ENCODE results near the gene GGCX. TPM values are rescaled to one million over a fixed set of nuclear protein-coding genes. Genes with fewer than 3 reads are reported as not detected.

GGCX gene
- total RNA-seq, result 10 to 100 TPM; 26.4 to 39.1 (median 31.7) TPM
- long read RNA-seq, donor 1, full-length matches to known transcripts, result 11 of 17 reads
- long read RNA-seq, donor 1, partial matches to known transcripts, result 3 of 17 reads
- long read RNA-seq, donor 1, other reads (novel, unspliced or antisense), result 3 of 17 reads
- long read RNA-seq, donor 2, full-length matches to known transcripts, result 10 of 15 reads
- long read RNA-seq, donor 2, partial matches to known transcripts, result 1 of 15 reads
- long read RNA-seq, donor 2, other reads (novel, unspliced or antisense), result 4 of 15 reads

GRCh38 chr2:85561280-85562212 lies at the start of gene GGCX:
Gene GGCX (minus strand): TSS chr2:85561493. CDS start chr2:85561428, 65 bp downstream.
- intact Hi-C loops (cut with DNase I, micrococcal nuclease), result no loop called here
- TF ChIP-seq CTCF (IDR thresholded peaks at IDR 0.05), result no peak
- peak; percentile 98 for DNase-seq

GRCh38 chr2:85607268-85608215 lies 46.2 kb upstream of the GGCX start:
- ATAC-seq (no peak), DNase-seq (no peak)
- no peaks in the 10 kb centered on the region for H3K9me3 ChIP-seq
- H3K36me3 ChIP-seq (ENCODE audit: low read depth), result no peaks in the 10 kb centered on the region
- peaks cover 20% of the 10 kb centered on the region for H3K4me1 ChIP-seq (ENCODE audit: low read depth)
- H3K4me3 ChIP-seq, result no peak overlapping the region
- TF ChIP-seq CTCF (IDR thresholded peaks at IDR 0.05), result no peak
- intact Hi-C loops (cut with DNase I, micrococcal nuclease), result no loop called here

More at GRCh38 chr2:85561280-85562212, at the start of gene GGCX:
- H3K9me3 ChIP-seq, result no peaks in the 10 kb centered on the region
- ATAC-seq, result peak; percentile 99
- H3K36me3 ChIP-seq (ENCODE audit: low read depth), result no peaks in the 10 kb centered on the region
- H3K4me1 ChIP-seq (ENCODE audit: low read depth), result peaks cover 7% of the 10 kb centered on the region
- peak within 1 kb of the TSS; percentile 70 for H3K4me3 ChIP-seq

- ATAC-seq, result no peak
- intact Hi-C loops (cut with DNase I, micrococcal nuclease), result no loop called here
- TF ChIP-seq CTCF (IDR thresholded peaks at IDR 0.05), result no peak
- Histone ChIP-seq H3K4me1 (ENCODE audit: low read depth) (peaks cover 26% of the 10 kb centered on the region), H3K36me3 (ENCODE audit: low read depth) (no peaks in the 10 kb centered on the region), H3K4me3 (no peak overlapping the region), H3K9me3 (no peaks in the 10 kb centered on the region)
- DNase-seq, result no peak
Observed at GRCh38 chr2:85606116-85606455, 44.8 kb upstream of the GGCX start.

- no peak overlapping the region for H3K4me3 ChIP-seq
- TF ChIP-seq CTCF (IDR thresholded peaks at IDR 0.05), result no peak
- ATAC-seq, result no peak
- no peak for DNase-seq
- no peaks in the 10 kb centered on the region for H3K36me3 ChIP-seq (ENCODE audit: low read depth)
- intact Hi-C loops (cut with DNase I, micrococcal nuclease), result no loop called here
- H3K4me1 ChIP-seq (ENCODE audit: low read depth), result peaks cover 23% of the 10 kb centered on the region
- H3K9me3 ChIP-seq, result no peaks in the 10 kb centered on the region
Observed at GRCh38 chr2:85605406-85606115, 44.3 kb upstream of the GGCX start.

Data from mucosa of descending colon (tissue), 3 donors.